Sciatic nerve (tissue), 2 donors: ENCODE data around the gene BICRA. TPM values are rescaled to one million over a fixed set of nuclear protein-coding genes. Genes with fewer than 3 reads are reported as not detected.
A peak's percentile ranks its signal among the peaks of the same experiment; 100 is the strongest.
"Not testable (repeated sequence)": the region's sequence is repeated elsewhere in the genome, so short reads cannot be mapped to it uniquely, and the experiment has no call there.

Source experiments
- ATAC-seq: fragments of 200-7000 bp; cut with Tn5 transposase; one replicate; pipeline ENCODE4 v1.9.1; 2020; ENCODE audit warnings: mild to moderate bottlenecking, moderate library complexity
- DNase-seq: peaks from one replicate; pipeline ENCODE4 v3.0.0-alpha.2; 2020; ENCODE audit warnings: low spot score
- intact Hi-C: fragments of 100-400 bp; cut with DNase I; formaldehyde crosslinking; loops from one replicate; pipeline ENCODE4 v1.14.2; 2022
- total RNA-seq: library from RNA; stranded (reverse); fragmentation: NEBNext Ultra II Directional; extraction: Animal tissue kit (Norgen Biotek cat#: 25700); gene quantifications from one replicate; pipeline ENCODE4 v1.2.1, GENCODE V29; 2021
- donor health status: DM: no; HTN: no; CAD: no.
- donor health status: DM: no; HTN: no; CAD: no.

The BICRA gene
- total RNA-seq, 1 donor from 2014 or later = 23.9 TPM

GRCh38 chr19:47723581-47723940 lies 114.6 kb downstream of the BICRA start:
- ATAC-seq (peak; percentile 44), DNase-seq (no peak)
- intact Hi-C loops = loop anchor here (5.0 kb wide), 1 partner anchor 1149 kb away; the partner anchor contains the start of gene PPP1R15A

GRCh38 chr19:47725759-47726401 lies 116.9 kb downstream of the BICRA start:
- intact Hi-C loops = no loop called here
- ATAC-seq = no peak

GRCh38 chr19:47726467-47726866 lies 117.5 kb downstream of the BICRA start:
- no peak for DNase-seq
- intact Hi-C loops = no loop called here
- ATAC-seq = no peak

More at GRCh38 chr19:47725759-47726401, 116.9 kb downstream of the BICRA start:
- DNase-seq = no peak

GRCh38 chr19:47728295-47728694 lies 119.4 kb downstream of the BICRA start:
- intact Hi-C loops, DNase-seq, ATAC-seq: not testable (repeated sequence)

GRCh38 chr19:47729468-47729798 lies 120.5 kb downstream of the BICRA start:
- intact Hi-C loops = no loop called here
- ATAC-seq (peak; percentile 92), DNase-seq (no peak)

GRCh38 chr19:47729799-47730520 lies 121.0 kb downstream of the BICRA start:
- intact Hi-C loops = no loop called here
- peak; percentile 79 for ATAC-seq
- DNase-seq = no peak

GRCh38 chr19:47730521-47730889 lies 121.6 kb downstream of the BICRA start:
- DNase-seq (no peak), ATAC-seq (no peak)
- intact Hi-C loops = no loop called here

GRCh38 chr19:47730910-47731309 lies 122.0 kb downstream of the BICRA start:
- intact Hi-C loops = no loop called here
- DNase-seq (no peak), ATAC-seq (no peak)

GRCh38 chr19:47735131-47735530 lies 126.2 kb downstream of the BICRA start:
- DNase-seq (no peak), ATAC-seq (no peak)
- intact Hi-C loops = no loop called here

GRCh38 chr19:47740866-47741519 lies 132.1 kb downstream of the BICRA start:
- intact Hi-C loops = no loop called here
- ATAC-seq = no peak
- DNase-seq = no peak

- ATAC-seq = no peak
- intact Hi-C loops = loop anchor here (2.0 kb wide), 1 partner anchor 29 kb away; the partner anchor contains the start of gene EHD2
- no peak for DNase-seq
Measured at GRCh38 chr19:47741544-47742140, 132.7 kb downstream of the BICRA start.

- intact Hi-C loops = loop anchor here (2.0 kb wide), 1 partner anchor 30 kb away; the partner anchor contains the start of gene EHD2
- no peak for DNase-seq
- peak; percentile 7 for ATAC-seq
Measured at GRCh38 chr19:47742634-47743033, 133.7 kb downstream of the BICRA start.

- intact Hi-C loops = no loop called here
- DNase-seq (peak; percentile 98), ATAC-seq (peak; percentile 80)
Measured at GRCh38 chr19:47745010-47745901, 136.3 kb downstream of the BICRA start, which contains the start of gene NOP53. TSS of gene NOP53 (plus strand) at chr19:47745546. CDS start at chr19:47745560, 14 bp downstream.

GRCh38 chr19:47746129-47746528 lies 137.2 kb downstream of the BICRA start:
- DNase-seq, ATAC-seq, intact Hi-C loops: not testable (repeated sequence)

- ATAC-seq = no peak
- intact Hi-C loops = no loop called here
- no peak for DNase-seq
Measured at GRCh38 chr19:47749326-47749725, 140.4 kb downstream of the BICRA start.

GRCh38 chr19:47750752-47751151 lies 141.8 kb downstream of the BICRA start:
- ATAC-seq (no peak), DNase-seq (no peak)
- intact Hi-C loops = no loop called here

GRCh38 chr19:47752440-47753211 lies 143.7 kb downstream of the BICRA start:
- ATAC-seq = no peak
- intact Hi-C loops = no loop called here
- no peak for DNase-seq
